ENCODE measurements around the gene NEK10.
"Not testable (repeated sequence)": the region's sequence is repeated elsewhere in the genome, so short reads cannot be mapped to it uniquely, and the experiment has no call there.

Gene NEK10

GRCh38 chr3:27290760-27291159 lies 78.4 kb downstream of the NEK10 start:
- H3K36me3 ChIP-seq (ENCODE audit: insufficient read depth, low read length) = no peaks in the 10 kb centered on the region
- no peak overlapping the region for H3K9ac ChIP-seq (ENCODE audit: insufficient read length)
- TF ChIP-seq POLR2AphosphoS5 (IDR thresholded peaks at IDR 0.05; ENCODE audit: borderline replicate concordance, low read depth, low read length) (no peak), FOXP2 (optimal IDR thresholded peaks at IDR 0.05; ENCODE audit: control extremely low read depth, extremely low read length, insufficient read depth) (no peak), EZH2 (IDR thresholded peaks at IDR 0.05) (no peak)
- no peak overlapping the region for H3K4me3 ChIP-seq
- H3K9me3 ChIP-seq (ENCODE audit: low read depth, low read length) = no peaks in the 10 kb centered on the region
- DNase-seq (ENCODE audit: low read depth, low spot score) = no peak
- H3K27ac ChIP-seq = no peak overlapping the region

GRCh38 chr3:27289769-27290413 lies 79.3 kb downstream of the NEK10 start:
- Histone ChIP-seq H3K27ac (no peak overlapping the region), H3K9me3 (ENCODE audit: low read depth, low read length) (no peaks in the 10 kb centered on the region), H3K9ac (ENCODE audit: insufficient read length) (no peak overlapping the region), H3K4me3 (no peak overlapping the region), H3K36me3 (ENCODE audit: insufficient read depth, low read length) (no peaks in the 10 kb centered on the region)
- no peak for TF ChIP-seq POLR2AphosphoS5 (IDR thresholded peaks at IDR 0.05; ENCODE audit: borderline replicate concordance, low read depth, low read length)
- DNase-seq (ENCODE audit: low read depth, low spot score) = no peak

GRCh38 chr3:27287052-27287451 lies 82.1 kb downstream of the NEK10 start:
- Histone ChIP-seq H3K9ac (ENCODE audit: insufficient read length) (no peak overlapping the region), H3K4me3 (no peak overlapping the region), H3K9me3 (ENCODE audit: low read depth, low read length) (no peaks in the 10 kb centered on the region), H3K36me3 (ENCODE audit: insufficient read depth, low read length) (no peaks in the 10 kb centered on the region), H3K27ac (no peak overlapping the region)
- DNase-seq (ENCODE audit: low read depth, low spot score) = no peak
- TF ChIP-seq FOXP2 (optimal IDR thresholded peaks at IDR 0.05; ENCODE audit: control extremely low read depth, extremely low read length, insufficient read depth) (no peak), EZH2 (IDR thresholded peaks at IDR 0.05) (no peak), POLR2AphosphoS5 (IDR thresholded peaks at IDR 0.05; ENCODE audit: borderline replicate concordance, low read depth, low read length) (no peak)

GRCh38 chr3:27286467-27286866 lies 82.7 kb downstream of the NEK10 start:
- not testable (repeated sequence) for H3K9ac ChIP-seq (ENCODE audit: insufficient read length); DNase-seq (ENCODE audit: low read depth, low spot score); H3K27ac ChIP-seq; H3K9me3 ChIP-seq (ENCODE audit: low read depth, low read length); H3K4me3 ChIP-seq; H3K36me3 ChIP-seq (ENCODE audit: insufficient read depth, low read length)

GRCh38 chr3:27285668-27286067 lies 83.5 kb downstream of the NEK10 start:
- Histone ChIP-seq H3K9me3 (ENCODE audit: low read depth, low read length) (no peaks in the 10 kb centered on the region), H3K4me3 (no peak overlapping the region), H3K9ac (ENCODE audit: insufficient read length) (no peak overlapping the region), H3K36me3 (ENCODE audit: insufficient read depth, low read length) (no peaks in the 10 kb centered on the region), H3K27ac (no peak overlapping the region)
- TF ChIP-seq EZH2 (IDR thresholded peaks at IDR 0.05) (no peak), FOXP2 (optimal IDR thresholded peaks at IDR 0.05; ENCODE audit: control extremely low read depth, extremely low read length, insufficient read depth) (no peak), POLR2AphosphoS5 (IDR thresholded peaks at IDR 0.05; ENCODE audit: borderline replicate concordance, low read depth, low read length) (no peak)
- DNase-seq (ENCODE audit: low read depth, low spot score) = no peak

GRCh38 chr3:27281671-27282150 lies 87.5 kb downstream of the NEK10 start:
- TF ChIP-seq FOXP2 (optimal IDR thresholded peaks at IDR 0.05; ENCODE audit: control extremely low read depth, extremely low read length, insufficient read depth) (no peak), POLR2AphosphoS5 (IDR thresholded peaks at IDR 0.05; ENCODE audit: borderline replicate concordance, low read depth, low read length) (no peak), EZH2 (IDR thresholded peaks at IDR 0.05) (no peak)
- Histone ChIP-seq H3K9me3 (ENCODE audit: low read depth, low read length) (no peaks in the 10 kb centered on the region), H3K27ac (no peak overlapping the region), H3K4me3 (no peak overlapping the region), H3K36me3 (ENCODE audit: insufficient read depth, low read length) (no peaks in the 10 kb centered on the region), H3K9ac (ENCODE audit: insufficient read length) (no peak overlapping the region)
- no peak for DNase-seq (ENCODE audit: low read depth, low spot score)

GRCh38 chr3:27279123-27279522 lies 90.1 kb downstream of the NEK10 start:
- H3K4me3 ChIP-seq = no peak overlapping the region
- H3K27ac ChIP-seq = no peak overlapping the region
- TF ChIP-seq FOXP2 (optimal IDR thresholded peaks at IDR 0.05; ENCODE audit: control extremely low read depth, extremely low read length, insufficient read depth) = no peak
- no peak for TF ChIP-seq EZH2 (IDR thresholded peaks at IDR 0.05)
- no peak for TF ChIP-seq POLR2AphosphoS5 (IDR thresholded peaks at IDR 0.05; ENCODE audit: borderline replicate concordance, low read depth, low read length)
- no peaks in the 10 kb centered on the region for H3K9me3 ChIP-seq (ENCODE audit: low read depth, low read length)
- H3K9ac ChIP-seq (ENCODE audit: insufficient read length) = no peak overlapping the region
- H3K36me3 ChIP-seq (ENCODE audit: insufficient read depth, low read length) = no peaks in the 10 kb centered on the region
- no peak for DNase-seq (ENCODE audit: low read depth, low spot score)

- Histone ChIP-seq H3K9me3 (ENCODE audit: low read depth, low read length) (no peaks in the 10 kb centered on the region), H3K4me3 (no peak overlapping the region), H3K27ac (no peak overlapping the region), H3K36me3 (ENCODE audit: insufficient read depth, low read length) (no peaks in the 10 kb centered on the region), H3K9ac (ENCODE audit: insufficient read length) (no peak overlapping the region)
- TF ChIP-seq POLR2AphosphoS5 (IDR thresholded peaks at IDR 0.05; ENCODE audit: borderline replicate concordance, low read depth, low read length) = no peak
- no peak for TF ChIP-seq FOXP2 (optimal IDR thresholded peaks at IDR 0.05; ENCODE audit: control extremely low read depth, extremely low read length, insufficient read depth)
- no peak for TF ChIP-seq EZH2 (IDR thresholded peaks at IDR 0.05)
- DNase-seq (ENCODE audit: low read depth, low spot score) = no peak
Observed at GRCh38 chr3:27278383-27279055, 90.7 kb downstream of the NEK10 start.

Data from SK-N-MC (cell line).